Natural killer cell (primary cell): ENCODE measurements around the gene PCBP4. TPM values are rescaled to one million over a fixed set of nuclear protein-coding genes. Genes with fewer than 3 reads are reported as not detected.

ENCODE experiments used
- ATAC-seq, 3 donors: fragments of 150-1000 bp in 2 of 3; fragments of 200-7000 bp in 1 of 3; cut with Tn5 transposase; 1 replicate in 1 of 3; 2 replicates in 2 of 3; pipeline ENCODE4 v1.10.0; 2021; ENCODE audit warnings: mild to moderate bottlenecking in 2 of 3, moderate library complexity in 2 of 3
- DNase-seq, 2 donors: peaks; one replicate each; pipeline versions ENCODE4 v3.0.0 to v3.0.0-alpha.2; 2013 to 2021; ENCODE audit warnings: mixed read lengths in 1 of 2
- H3K27ac ChIP-seq: one replicate; pipeline ENCODE4 v1.5.1; 2013; ENCODE audit warnings: mild to moderate bottlenecking, low read length
- H3K27me3 ChIP-seq: one replicate; pipeline ENCODE4 v1.6.1; 2013; ENCODE audit warnings: low read length; ENCODE audit not compliant: control insufficient read depth, insufficient read depth
- H3K36me3 ChIP-seq: one replicate; pipeline ENCODE4 v1.6.1; 2013; ENCODE audit warnings: low read length; ENCODE audit not compliant: control insufficient read depth, insufficient read depth
- H3K4me1 ChIP-seq: one replicate; pipeline ENCODE4 v1.6.1; 2013; ENCODE audit warnings: low read length; ENCODE audit not compliant: control insufficient read depth, insufficient read depth
- H3K4me3 ChIP-seq: one replicate; pipeline ENCODE4 v1.5.1; 2013; ENCODE audit warnings: low read length
- H3K9me3 ChIP-seq: one replicate; pipeline ENCODE4 v1.6.1; 2013; ENCODE audit warnings: low read length; ENCODE audit not compliant: control insufficient read depth, insufficient read depth
- H3K27ac Mint-ChIP-seq, 2 donors: one replicate each; pipeline ENCODE4 v1.8.0; 2022; ENCODE audit warnings: mild to moderate bottlenecking in 2 of 2, mixed read lengths in 2 of 2, moderate library complexity in 1 of 2
- H3K27me3 Mint-ChIP-seq, 2 donors: one replicate each; pipeline ENCODE4 v1.8.0; 2022; ENCODE audit warnings: low read depth in 2 of 2, mixed read lengths in 2 of 2
- H3K36me3 Mint-ChIP-seq: one replicate; pipeline ENCODE4 v1.8.0; 2022; ENCODE audit warnings: mixed read lengths
- H3K4me1 Mint-ChIP-seq, 2 donors: one replicate each; pipeline ENCODE4 v1.8.0; 2022; ENCODE audit warnings: mixed read lengths in 2 of 2
- H3K4me3 Mint-ChIP-seq: one replicate; pipeline ENCODE4 v1.8.0; 2022; ENCODE audit warnings: mild to moderate bottlenecking, moderate library complexity, mixed read lengths
- H3K9me3 Mint-ChIP-seq, 2 donors: one replicate each; pipeline ENCODE4 v1.8.0; 2022; ENCODE audit warnings: mixed read lengths in 2 of 2
- WGBS: methylation state at CpG from one replicate; pipeline ENCODE4 v1.1.7; 2013; ENCODE audit warnings: missing lambda C conversion rate; ENCODE audit not compliant: insufficient coverage; 5-methylcytosine and 5-hydroxymethylcytosine counted together
- intact Hi-C: fragments of 100-400 bp; cut with micrococcal nuclease; formaldehyde crosslinking; loops from one replicate; pipeline ENCODE4 v1.14.2; 2022
- total RNA-seq, 4 donors: library from RNA; stranded (reverse); fragments of 120-200 nt in 1 of 4; gene quantifications; one replicate each; pipeline versions ENCODE4 v1.2.3 to v1.2.4, GENCODE V29; 2013 to 2022
- TF ChIP-seq, protein P1 (sequence below): fragments of 200-600 bp; IDR thresholded peaks from one replicate; pipeline ENCODE4 v1.8.0; 2022; ENCODE audit warnings: antibody characterized with exemption

Gene PCBP4
- total RNA-seq, 3 donors from 2014 or later (not counting 1 experiment from before 2014, with no cell fraction given): 15.0 to 24.7 (median 18.4) TPM

DNA sequence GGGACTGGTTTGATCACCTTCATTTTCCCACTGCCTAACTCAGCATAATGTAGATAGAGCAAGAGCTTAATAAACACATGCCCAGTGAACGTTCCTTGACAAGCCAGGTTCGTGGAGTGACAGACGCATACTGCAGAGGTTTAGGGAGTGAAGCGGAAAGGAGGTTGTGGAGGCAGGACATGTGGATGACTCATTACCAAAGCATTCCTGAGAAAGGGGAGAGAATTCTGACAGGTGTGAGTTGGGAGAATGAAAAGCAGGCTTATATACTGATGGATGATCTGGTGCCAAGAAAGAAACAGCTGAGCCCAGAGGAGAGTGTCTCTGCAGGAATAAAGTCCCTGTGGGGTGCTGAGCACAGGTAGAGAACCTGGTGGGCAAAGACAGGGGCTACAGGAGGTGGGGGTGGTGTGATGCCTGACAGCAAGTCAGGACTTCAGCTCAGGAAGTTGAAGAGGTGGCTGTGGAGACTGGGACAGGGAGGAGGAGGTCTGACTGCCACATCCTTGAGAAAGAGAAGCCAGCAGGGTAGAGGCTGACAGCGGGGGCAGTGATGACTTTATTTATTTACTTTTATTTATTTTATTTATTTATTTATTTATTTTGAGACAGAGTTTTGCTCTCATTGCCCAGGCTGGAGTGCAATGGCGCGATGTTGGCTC, 30.8 kb upstream of the PCBP4 start:
- ATAC-seq (no peak), DNase-seq (no peak)
- Mint-ChIP-seq H3K4me1 (peaks cover 18 to 35% of the 10 kb centered on the region in 2 donors), H3K4me3 (no peak overlapping the region), H3K36me3 (no peaks in the 10 kb centered on the region), H3K9me3 (no peaks in the 10 kb centered on the region), H3K27me3 (peaks cover 0 to 4% of the 10 kb centered on the region in 2 donors), H3K27ac (no peak overlapping the region)
- 92% methylated on average over 6 of the region's 7 CpGs for WGBS
- TF ChIP-seq, protein P1, sequence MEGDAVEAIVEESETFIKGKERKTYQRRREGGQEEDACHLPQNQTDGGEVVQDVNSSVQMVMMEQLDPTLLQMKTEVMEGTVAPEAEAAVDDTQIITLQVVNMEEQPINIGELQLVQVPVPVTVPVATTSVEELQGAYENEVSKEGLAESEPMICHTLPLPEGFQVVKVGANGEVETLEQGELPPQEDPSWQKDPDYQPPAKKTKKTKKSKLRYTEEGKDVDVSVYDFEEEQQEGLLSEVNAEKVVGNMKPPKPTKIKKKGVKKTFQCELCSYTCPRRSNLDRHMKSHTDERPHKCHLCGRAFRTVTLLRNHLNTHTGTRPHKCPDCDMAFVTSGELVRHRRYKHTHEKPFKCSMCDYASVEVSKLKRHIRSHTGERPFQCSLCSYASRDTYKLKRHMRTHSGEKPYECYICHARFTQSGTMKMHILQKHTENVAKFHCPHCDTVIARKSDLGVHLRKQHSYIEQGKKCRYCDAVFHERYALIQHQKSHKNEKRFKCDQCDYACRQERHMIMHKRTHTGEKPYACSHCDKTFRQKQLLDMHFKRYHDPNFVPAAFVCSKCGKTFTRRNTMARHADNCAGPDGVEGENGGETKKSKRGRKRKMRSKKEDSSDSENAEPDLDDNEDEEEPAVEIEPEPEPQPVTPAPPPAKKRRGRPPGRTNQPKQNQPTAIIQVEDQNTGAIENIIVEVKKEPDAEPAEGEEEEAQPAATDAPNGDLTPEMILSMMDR: no peak
- H3K4me3 ChIP-seq: no peak overlapping the region
- H3K4me1 ChIP-seq: peaks cover 30% of the 10 kb centered on the region
- no peak overlapping the region for H3K27ac ChIP-seq
- no peaks in the 10 kb centered on the region for H3K27me3 ChIP-seq
- no peaks in the 10 kb centered on the region for H3K9me3 ChIP-seq
- intact Hi-C loops: no loop called here
- H3K36me3 ChIP-seq: peaks cover 15% of the 10 kb centered on the region

DNA sequence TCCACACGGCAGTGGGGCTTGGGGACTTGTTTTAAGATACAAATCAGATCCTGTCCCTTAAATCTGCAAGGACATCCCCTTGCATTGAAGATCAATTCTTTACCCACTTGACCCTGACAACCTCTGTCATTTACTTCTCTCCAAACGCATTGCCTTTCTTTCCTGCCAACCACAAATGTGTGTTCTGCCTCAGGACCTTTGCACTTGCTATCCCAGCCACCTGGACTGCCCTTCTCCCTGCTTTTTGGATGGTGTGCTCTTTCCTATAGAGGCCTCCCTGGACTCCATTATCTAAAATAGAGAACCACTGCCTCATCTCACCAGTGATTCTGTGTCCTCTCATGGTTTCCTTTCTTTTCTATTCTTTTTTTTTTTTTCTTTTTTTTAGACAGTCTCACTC, 29.9 kb upstream of the PCBP4 start:
- H3K4me3 ChIP-seq: no peak overlapping the region
- no peaks in the 10 kb centered on the region for H3K27me3 ChIP-seq
- peak overlapping the region; percentile 70 for H3K4me3 Mint-ChIP-seq
- peaks cover 22% of the 10 kb centered on the region for H3K36me3 ChIP-seq
- DNase-seq (no peak), ATAC-seq (no peak)
- H3K36me3 Mint-ChIP-seq: no peaks in the 10 kb centered on the region
- H3K27ac ChIP-seq: no peak overlapping the region
- peak overlapping the region; percentile 23 to 39 for H3K27ac Mint-ChIP-seq
- no peaks in the 10 kb centered on the region for H3K9me3 ChIP-seq
- intact Hi-C loops: no loop called here
- H3K27me3 Mint-ChIP-seq: peaks cover 0 to 4% of the 10 kb centered on the region in 2 donors
- WGBS: 72% methylated on average over 2 of the region's 2 CpGs
- peaks cover 23 to 41% of the 10 kb centered on the region in 2 donors for H3K4me1 Mint-ChIP-seq
- H3K9me3 Mint-ChIP-seq: no peaks in the 10 kb centered on the region
- TF ChIP-seq, protein P1: no peak
- peaks cover 30% of the 10 kb centered on the region for H3K4me1 ChIP-seq

DNA sequence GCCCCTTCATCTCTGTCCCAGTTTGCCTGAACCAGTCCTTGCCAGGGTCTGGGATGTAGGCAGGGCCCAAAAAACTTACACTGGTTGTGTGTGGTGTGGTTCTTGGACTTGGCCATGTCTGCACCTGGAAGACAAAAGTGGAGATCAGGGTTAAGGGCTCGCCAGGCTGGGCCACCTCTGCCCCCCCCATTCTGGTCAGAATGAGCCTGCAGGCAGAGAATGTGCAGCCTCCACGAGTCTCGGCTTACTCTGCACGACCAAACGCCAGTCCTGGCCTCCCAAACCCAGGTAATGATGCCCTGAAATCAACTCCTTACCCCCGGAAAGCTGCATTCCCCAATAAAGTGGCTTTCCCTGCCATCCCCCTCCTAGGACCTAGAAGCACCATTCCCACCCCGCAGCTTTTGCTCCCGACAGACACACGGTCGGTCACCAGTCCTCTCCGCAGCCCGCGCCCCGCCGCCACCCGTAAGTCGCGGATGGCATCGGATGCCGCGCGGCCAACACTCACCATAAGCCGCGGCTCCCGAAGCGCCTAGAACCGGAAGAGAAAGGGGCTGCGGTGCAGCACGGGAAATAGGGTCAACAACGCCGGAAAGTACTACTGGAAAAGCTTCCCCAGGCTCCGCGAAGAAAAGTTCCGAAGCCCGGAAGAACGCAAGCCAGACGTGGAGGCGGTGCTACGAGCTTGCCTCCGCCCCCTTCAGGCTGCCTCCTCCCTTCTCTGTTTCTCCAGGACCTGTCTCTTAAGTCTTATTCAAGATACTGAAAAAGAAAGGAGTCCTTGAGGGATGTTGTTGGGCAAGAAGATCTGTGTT, 28.3 kb upstream of the PCBP4 start, which contains the start of gene RPL29:
TSS of gene RPL29 (minus strand) at position 550 of the 818 bp plus-strand sequence. CDS start at position 116, 434 bp downstream.
- Histone ChIP-seq H3K4me1 (peaks cover 20% of the 10 kb centered on the region), H3K9me3 (no peaks in the 10 kb centered on the region), H3K27ac (peak within 1 kb of the TSS; percentile 85), H3K4me3 (peak within 1 kb of the TSS; percentile 91), H3K27me3 (no peaks in the 10 kb centered on the region), H3K36me3 (peaks cover 22% of the 10 kb centered on the region)
- H3K27me3 Mint-ChIP-seq: peaks cover 0 to 4% of the 10 kb centered on the region in 2 donors
- DNase-seq: peak; percentile 85 to 97
- H3K4me1 Mint-ChIP-seq: peaks cover 23 to 32% of the 10 kb centered on the region in 2 donors
- peak within 1 kb of the TSS; percentile 98 to 100 for H3K27ac Mint-ChIP-seq
- H3K4me3 Mint-ChIP-seq: peak within 1 kb of the TSS; percentile 100
- TF ChIP-seq, protein P1: no peak
- under 1% methylated on average over 40 of the region's 40 CpGs for WGBS
- intact Hi-C loops: loop anchor here (1.0 to 2.0 kb wide), 2 partner anchors 21 to 53 kb away; partner anchors contain the start of genes ABHD14A, ABHD14B and PARP3
- peak; percentile 97 to 98 (median 97) for ATAC-seq
- H3K36me3 Mint-ChIP-seq: no peaks in the 10 kb centered on the region
- H3K9me3 Mint-ChIP-seq: no peaks in the 10 kb centered on the region
